ENCODE measurements around the gene SCFD2. TPM values are rescaled to one million over a fixed set of nuclear protein-coding genes. Genes with fewer than 3 reads are reported as not detected.

The SCFD2 gene
- total RNA-seq, 1 experiment from 2014 or later: 19.2 TPM

GRCh38 chr4:53122280-53123116 is 243.4 kb downstream of the SCFD2 start:
- BruUV-seq (replicated peaks): no TSS peak
- DNase-seq (ENCODE audit: unreplicated experiment): no peak
- intact Hi-C loops (cut with micrococcal nuclease): no loop called here
- ChIA-PET CTCF (interaction anchor here (0.7 kb wide), 1 partner anchor 774 kb away, joined by 3 read pairs; no protein-coding TSS in a partner anchor), POLR2A (no interaction called here)
- no peaks in the 10 kb centered on the region for H3K27me3 Mint-ChIP-seq (ENCODE audit: insufficient read depth, unreplicated experiment)
- no peak for TF ChIP-seq CTCF (IDR thresholded peaks at IDR 0.05; ENCODE audit: unreplicated experiment)
- H3K9me3 Mint-ChIP-seq (ENCODE audit: unreplicated experiment): no peaks in the 10 kb centered on the region
- no peak overlapping the region for H3K4me3 Mint-ChIP-seq (ENCODE audit: unreplicated experiment)
- no peak overlapping the region for H3K27ac Mint-ChIP-seq (ENCODE audit: low read depth, unreplicated experiment)
- H3K36me3 Mint-ChIP-seq (ENCODE audit: insufficient read depth, unreplicated experiment): no peaks in the 10 kb centered on the region
- peaks cover 4% of the 10 kb centered on the region for H3K4me1 Mint-ChIP-seq (ENCODE audit: insufficient read depth, unreplicated experiment)

GRCh38 chr4:53121264-53121865 is 244.5 kb downstream of the SCFD2 start:
- H3K4me3 Mint-ChIP-seq (ENCODE audit: unreplicated experiment): no peak overlapping the region
- CTCF ChIA-PET: no interaction called here
- H3K27ac Mint-ChIP-seq (ENCODE audit: low read depth, unreplicated experiment): no peak overlapping the region
- no peak for TF ChIP-seq CTCF (IDR thresholded peaks at IDR 0.05; ENCODE audit: unreplicated experiment)
- H3K36me3 Mint-ChIP-seq (ENCODE audit: insufficient read depth, unreplicated experiment): no peaks in the 10 kb centered on the region
- intact Hi-C loops (cut with micrococcal nuclease): no loop called here
- no peaks in the 10 kb centered on the region for H3K27me3 Mint-ChIP-seq (ENCODE audit: insufficient read depth, unreplicated experiment)
- no peak for DNase-seq (ENCODE audit: unreplicated experiment)
- no peaks in the 10 kb centered on the region for H3K9me3 Mint-ChIP-seq (ENCODE audit: unreplicated experiment)
- POLR2A ChIA-PET: no interaction called here
- no TSS peak for BruUV-seq (replicated peaks)
- peaks cover 4% of the 10 kb centered on the region for H3K4me1 Mint-ChIP-seq (ENCODE audit: insufficient read depth, unreplicated experiment)

GRCh38 chr4:53120778-53121177 is 245.1 kb downstream of the SCFD2 start:
- H3K27me3 Mint-ChIP-seq (ENCODE audit: insufficient read depth, unreplicated experiment): no peaks in the 10 kb centered on the region
- no peak overlapping the region for H3K4me3 Mint-ChIP-seq (ENCODE audit: unreplicated experiment)
- ChIA-PET POLR2A (no interaction called here), CTCF (no interaction called here)
- H3K27ac Mint-ChIP-seq (ENCODE audit: low read depth, unreplicated experiment): no peak overlapping the region
- no peak for DNase-seq (ENCODE audit: unreplicated experiment)
- intact Hi-C loops (cut with micrococcal nuclease): no loop called here
- TF ChIP-seq CTCF (IDR thresholded peaks at IDR 0.05; ENCODE audit: unreplicated experiment): no peak
- no TSS peak for BruUV-seq (replicated peaks)
- H3K4me1 Mint-ChIP-seq (ENCODE audit: insufficient read depth, unreplicated experiment): peaks cover under 1% of the 10 kb centered on the region
- H3K9me3 Mint-ChIP-seq (ENCODE audit: unreplicated experiment): no peaks in the 10 kb centered on the region
- no peaks in the 10 kb centered on the region for H3K36me3 Mint-ChIP-seq (ENCODE audit: insufficient read depth, unreplicated experiment)

GRCh38 chr4:53119680-53120079 is 246.2 kb downstream of the SCFD2 start:
- Mint-ChIP-seq H3K4me3 (ENCODE audit: unreplicated experiment) (no peak overlapping the region), H3K9me3 (ENCODE audit: unreplicated experiment) (peaks cover 5% of the 10 kb centered on the region), H3K36me3 (ENCODE audit: insufficient read depth, unreplicated experiment) (no peaks in the 10 kb centered on the region), H3K27me3 (ENCODE audit: insufficient read depth, unreplicated experiment) (no peaks in the 10 kb centered on the region), H3K27ac (ENCODE audit: low read depth, unreplicated experiment) (no peak overlapping the region), H3K4me1 (ENCODE audit: insufficient read depth, unreplicated experiment) (no peaks in the 10 kb centered on the region)
- peak; percentile 28 for DNase-seq (ENCODE audit: unreplicated experiment)
- intact Hi-C loops (cut with micrococcal nuclease): no loop called here
- ChIA-PET POLR2A (interaction anchor here (0.6 to 0.9 kb wide), 3 partner anchors 11 to 106 kb away, joined by 3 to 4 read pairs (median 3); no protein-coding TSS in a partner anchor), CTCF (no interaction called here)
- TF ChIP-seq CTCF (IDR thresholded peaks at IDR 0.05; ENCODE audit: unreplicated experiment): no peak
- BruUV-seq (replicated peaks): no TSS peak
